PC-3 (cell line): ENCODE results near the gene CSAD. TPM values are rescaled to one million over a fixed set of nuclear protein-coding genes. Genes with fewer than 3 reads are reported as not detected.

Experiments
- ATAC-seq: fragments of 200-7000 bp; cut with Tn5 transposase; 2 replicates; pipeline ENCODE4 v1.9.1; 2020; ENCODE audit warnings: mild to moderate bottlenecking, moderate library complexity
- BruUV-seq: library from RNA; stranded (reverse); fragments of 400-500 nt; replicated peaks from 2 replicates; lab custom pipeline; 2021; lab: Mats Ljungman, UMichigan
- CTCF ChIA-PET: fragments of 300-600 bp; sonication (Branson Sonifier 250); formaldehyde crosslinking; loops from one replicate; lab custom pipeline; 2022; ENCODE audit warnings: antibody characterized with exemption; lab: Charles Lee
- POLR2A ChIA-PET: fragments of 300-600 bp; sonication (Branson Sonifier 250); formaldehyde crosslinking; loops from one replicate; lab custom pipeline; 2022; ENCODE audit warnings: antibody characterized with exemption; ENCODE audit not compliant: unreplicated experiment; lab: Charles Lee
- DNase-seq: peaks from one replicate; pipeline ENCODE4 v3.0.0-alpha.2; 2015
- H2AFZ ChIP-seq: fragments of 300-600 bp; sonication (generic); 2 replicates; pipeline ENCODE4 v1.6.0; 2016; ENCODE audit warnings: antibody characterized with exemption, low read length
- H3F3A ChIP-seq: fragments of 300-600 bp; sonication (generic); one replicate; pipeline ENCODE4 v1.6.0; 2017; ENCODE audit warnings: antibody characterized with exemption, low read length, control low read depth, mild to moderate bottlenecking; ENCODE audit not compliant: unreplicated experiment
- H3K27ac ChIP-seq: fragments of 300-600 bp; sonication (generic); 2 replicates; pipeline ENCODE4 v1.5.1; 2016; ENCODE audit warnings: mild to moderate bottlenecking, low read length
- H3K27me3 ChIP-seq: fragments of 300-600 bp; sonication (generic); 2 replicates; pipeline ENCODE4 v1.6.1; 2016; ENCODE audit warnings: low read length, mixed read lengths
- H3K36me3 ChIP-seq: fragments of 300-600 bp; sonication (generic); 2 replicates; pipeline ENCODE4 v1.6.1; 2016; ENCODE audit warnings: low read depth, mixed run types, low read length, mixed read lengths
- H3K4me1 ChIP-seq: fragments of 300-600 bp; sonication (generic); 2 replicates; pipeline ENCODE4 v1.5.1; 2016; ENCODE audit warnings: low read length; ENCODE audit not compliant: insufficient read depth
- H3K4me2 ChIP-seq: fragments of 300-600 bp; sonication (generic); 2 replicates; pipeline ENCODE4 v1.6.0; 2016; ENCODE audit warnings: low read length
- H3K4me3 ChIP-seq: fragments of 300-600 bp; sonication (generic); 2 replicates; pipeline ENCODE4 v1.5.1; 2016; ENCODE audit warnings: mild to moderate bottlenecking, low read length, mixed read lengths
- H3K79me2 ChIP-seq: fragments of 300-600 bp; sonication (generic); 2 replicates; pipeline ENCODE4 v1.6.1; 2017; ENCODE audit warnings: low read length, mixed read lengths
- H3K9ac ChIP-seq: fragments of 300-600 bp; sonication (generic); 2 replicates; pipeline ENCODE4 v1.6.0; 2016; ENCODE audit warnings: mild to moderate bottlenecking, low read length
- H3K9me2 ChIP-seq: fragments of 300-600 bp; sonication (generic); replicated peaks from 2 replicates; pipeline ENCODE4 v1.6.1; 2016; ENCODE audit warnings: mixed run types, low read length, mixed read lengths
- H3K9me3 ChIP-seq: fragments of 300-600 bp; sonication (generic); 2 replicates; pipeline ENCODE4 v1.6.1; 2016; ENCODE audit warnings: low read length, mixed read lengths
- H4K20me1 ChIP-seq: fragments of 300-600 bp; sonication (generic); 2 replicates; pipeline ENCODE4 v1.6.1; 2016; ENCODE audit warnings: low read length, mixed read lengths
- CTCF ChIP-seq: fragments of 300-600 bp; sonication (generic); conservative IDR thresholded peaks from 2 replicates; pipeline ENCODE4 v1.5.1; 2017; ENCODE audit warnings: antibody characterized with exemption, low read depth, mild to moderate bottlenecking, low read length
- EZH2 ChIP-seq: fragments of 300-600 bp; sonication (generic); IDR thresholded peaks from one replicate; pipeline ENCODE4 v1.6.1; 2017; ENCODE audit warnings: antibody characterized with exemption, mild to moderate bottlenecking, low read length; ENCODE audit not compliant: unreplicated experiment
- EZH2phosphoT487 ChIP-seq: fragments of 300-600 bp; sonication (generic); IDR thresholded peaks from 2 replicates; pipeline ENCODE4 v1.6.1; 2018; ENCODE audit warnings: mild to moderate bottlenecking, antibody characterized with exemption, low read length, borderline replicate concordance
- intact Hi-C: fragments of 100-400 bp; cut with micrococcal nuclease; formaldehyde crosslinking; loops from 2 replicates; pipeline ENCODE4 v1.9.0; 2023
- total RNA-seq: library from RNA; depleted of rRNA; stranded (reverse); fragments of >200 nt; gene quantifications from 2 replicates; pipeline ENCODE4 v1.2.3, GENCODE V29; 2014

CSAD gene
- total RNA-seq, 1 experiment from 2014 or later = 21.5 TPM

- Histone ChIP-seq H3K9me3 (no peaks in the 10 kb centered on the region), H4K20me1 (no peaks in the 10 kb centered on the region), H3K27me3 (no peaks in the 10 kb centered on the region), H3K4me2 (no peak overlapping the region), H3F3A (peaks cover 7% of the 10 kb centered on the region), H3K9me2 (no peaks in the 10 kb centered on the region), H2AFZ (no peak overlapping the region), H3K9ac (no peak overlapping the region), H3K4me3 (no peak overlapping the region), H3K36me3 (no peaks in the 10 kb centered on the region), H3K4me1 (peaks cover 52% of the 10 kb centered on the region), H3K79me2 (no peaks in the 10 kb centered on the region), H3K27ac (no peak overlapping the region)
- ATAC-seq = no peak
- no peak for DNase-seq
- no TSS peak for BruUV-seq
- TF ChIP-seq EZH2phosphoT487 = no peak
- TF ChIP-seq CTCF = no peak
- no peak for TF ChIP-seq EZH2
- ChIA-PET POLR2A (interaction anchor here (0.5 kb wide), 1 partner anchor 128 kb away, joined by 3 read pairs; no protein-coding TSS in a partner anchor), CTCF (no interaction called here)
- intact Hi-C loops = loop anchor here (10.0 kb wide), 1 partner anchor 106 kb away; no protein-coding TSS in a partner anchor
These were observed 9.6 kb downstream of the CSAD start for GRCh38 chr12:53170876-53171724.

- H3K27ac ChIP-seq = no peak overlapping the region
- H4K20me1 ChIP-seq = no peaks in the 10 kb centered on the region
- H3K27me3 ChIP-seq = no peaks in the 10 kb centered on the region
- no peak overlapping the region for H3K4me3 ChIP-seq
- no peaks in the 10 kb centered on the region for H3K36me3 ChIP-seq
- H3K9me2 ChIP-seq = no peaks in the 10 kb centered on the region
- no TSS peak for BruUV-seq
- ATAC-seq (no peak), DNase-seq (no peak)
- H2AFZ ChIP-seq = no peak overlapping the region
- no peak for TF ChIP-seq EZH2phosphoT487
- TF ChIP-seq CTCF = no peak
- TF ChIP-seq EZH2 = no peak
- H3K9me3 ChIP-seq = no peaks in the 10 kb centered on the region
- intact Hi-C loops = loop anchor here (10.0 kb wide), 1 partner anchor 105 kb away; no protein-coding TSS in a partner anchor
- no peak overlapping the region for H3K9ac ChIP-seq
- CTCF ChIA-PET = no interaction called here
- H3K79me2 ChIP-seq = no peaks in the 10 kb centered on the region
- peaks cover 45% of the 10 kb centered on the region for H3K4me1 ChIP-seq
- POLR2A ChIA-PET = no interaction called here
- peaks cover under 1% of the 10 kb centered on the region for H3F3A ChIP-seq
- H3K4me2 ChIP-seq = no peak overlapping the region
These were observed 10.5 kb downstream of the CSAD start for GRCh38 chr12:53170215-53170614.

- H3K36me3 ChIP-seq = no peaks in the 10 kb centered on the region
- peaks cover 40% of the 10 kb centered on the region for H3K4me1 ChIP-seq
- TF ChIP-seq CTCF (no peak), EZH2 (no peak), EZH2phosphoT487 (no peak)
- no peak for DNase-seq
- no peak overlapping the region for H2AFZ ChIP-seq
- intact Hi-C loops = loop anchor here (10.0 kb wide), 1 partner anchor 105 kb away; no protein-coding TSS in a partner anchor
- no peak for ATAC-seq
- no peaks in the 10 kb centered on the region for H3K79me2 ChIP-seq
- no peaks in the 10 kb centered on the region for H3K27me3 ChIP-seq
- no peaks in the 10 kb centered on the region for H4K20me1 ChIP-seq
- no peaks in the 10 kb centered on the region for H3K9me3 ChIP-seq
- no peak overlapping the region for H3K4me2 ChIP-seq
- no peaks in the 10 kb centered on the region for H3F3A ChIP-seq
- H3K27ac ChIP-seq = no peak overlapping the region
- BruUV-seq = no TSS peak
- ChIA-PET CTCF (no interaction called here), POLR2A (no interaction called here)
- H3K9ac ChIP-seq = no peak overlapping the region
- no peaks in the 10 kb centered on the region for H3K9me2 ChIP-seq
- H3K4me3 ChIP-seq = no peak overlapping the region
These were observed 11.1 kb downstream of the CSAD start for GRCh38 chr12:53169644-53170043.
